HCT116 (cell line): ENCODE measurements around the gene ARMC2. TPM values are rescaled to one million over a fixed set of nuclear protein-coding genes. Genes with fewer than 3 reads are reported as not detected.

Source experiments
- ATF3 ChIP-seq: IDR thresholded peaks from 2 replicates; pipeline ENCODE4 v1.6.1; 2012
- CBX3 ChIP-seq: IDR thresholded peaks from 2 replicates; pipeline ENCODE4 v1.6.1; 2012; ENCODE audit warnings: low read depth
- EZH2phosphoT487 ChIP-seq: fragments of 200-600 bp; IDR thresholded peaks from 2 replicates; pipeline ENCODE4 v1.6.1; 2018; ENCODE audit warnings: antibody characterized with exemption, borderline replicate concordance
- FOSL1 ChIP-seq: IDR thresholded peaks from 2 replicates; pipeline ENCODE4 v1.6.1; 2012; ENCODE audit warnings: low read depth
- JUND ChIP-seq: IDR thresholded peaks from 2 replicates; pipeline ENCODE4 v1.6.1; 2012
- MAX ChIP-seq: IDR thresholded peaks from 2 replicates; pipeline ENCODE4 v1.6.1; 2012
- RAD21 ChIP-seq: IDR thresholded peaks from 2 replicates; pipeline ENCODE4 v1.6.1; 2012; ENCODE audit warnings: low read depth, mild to moderate bottlenecking
- REST ChIP-seq: IDR thresholded peaks from 2 replicates; pipeline ENCODE4 v1.6.1; 2012; ENCODE audit warnings: low read depth
- TCF7L2 ChIP-seq: IDR thresholded peaks from 2 replicates; pipeline ENCODE4 v1.7.0; 2011; ENCODE audit warnings: borderline replicate concordance, inconsistent platforms; ENCODE audit not compliant: insufficient read depth, insufficient read length; ENCODE audit errors: extremely low read depth
- ZBTB33 ChIP-seq: IDR thresholded peaks from 2 replicates; pipeline ENCODE4 v1.6.1; 2011; ENCODE audit warnings: mild to moderate bottlenecking, low read length, moderate library complexity; ENCODE audit not compliant: insufficient replicate concordance; ENCODE audit errors: extremely low read depth
- ZNF274 ChIP-seq: fragments of 200-500 bp; sonication (Bioruptor generic); IDR thresholded peaks from 2 replicates; pipeline ENCODE4 v1.6.1; 2014; ENCODE audit warnings: mild to moderate bottlenecking, low read depth, low read length, inconsistent platforms
- total RNA-seq: library from RNA; stranded (reverse); gene quantifications from one replicate; pipeline ENCODE4 v1.2.1, GENCODE V29; 2021; ENCODE audit not compliant: unreplicated experiment

Gene ARMC2
- total RNA-seq, 1 experiment from 2014 or later: 3.6 TPM

- TF ChIP-seq REST (no peak), TCF7L2 (peak; percentile 59), EZH2phosphoT487 (no peak), RAD21 (no peak), ZNF274 (no peak), ZBTB33 (peak; percentile 49), ATF3 (no peak), MAX (peak; percentile 68), CBX3 (no peak), FOSL1 (no peak), JUND (no peak)
Measured at GRCh38 chr6:109009236-109009961, 161.2 kb downstream of the ARMC2 start (continued).
